ENCODE results near the gene MYO1E.

MYO1E gene

GRCh38 chr15:59232476-59232875 lies 140.2 kb downstream of the MYO1E start:
- no peak for TF ChIP-seq EZH2 (IDR thresholded peaks at IDR 0.05)
- no peak for TF ChIP-seq POLR2AphosphoS5 (IDR thresholded peaks at IDR 0.05; ENCODE audit: borderline replicate concordance, low read depth, low read length)
- Histone ChIP-seq H3K27ac (no peak overlapping the region), H3K9me3 (ENCODE audit: low read depth, low read length) (no peaks in the 10 kb centered on the region), H3K4me3 (no peak overlapping the region), H3K9ac (ENCODE audit: insufficient read length) (no peak overlapping the region), H3K36me3 (ENCODE audit: insufficient read depth, low read length) (no peaks in the 10 kb centered on the region)
- no peak for DNase-seq (ENCODE audit: low read depth, low spot score)

GRCh38 chr15:59230531-59231055 lies 142.1 kb downstream of the MYO1E start:
- no peaks in the 10 kb centered on the region for H3K36me3 ChIP-seq (ENCODE audit: insufficient read depth, low read length)

GRCh38 chr15:59229453-59229852 lies 143.2 kb downstream of the MYO1E start:
- TF ChIP-seq EZH2 (IDR thresholded peaks at IDR 0.05) (no peak), POLR2AphosphoS5 (IDR thresholded peaks at IDR 0.05; ENCODE audit: borderline replicate concordance, low read depth, low read length) (no peak), FOXP2 (optimal IDR thresholded peaks at IDR 0.05; ENCODE audit: control extremely low read depth, extremely low read length, insufficient read depth) (no peak)

More at GRCh38 chr15:59230531-59231055, 142.1 kb downstream of the MYO1E start:
- Histone ChIP-seq H3K9me3 (ENCODE audit: low read depth, low read length) (no peaks in the 10 kb centered on the region), H3K9ac (ENCODE audit: insufficient read length) (no peak overlapping the region), H3K4me3 (no peak overlapping the region), H3K27ac (no peak overlapping the region)
- TF ChIP-seq EZH2 (IDR thresholded peaks at IDR 0.05) (no peak), FOXP2 (optimal IDR thresholded peaks at IDR 0.05; ENCODE audit: control extremely low read depth, extremely low read length, insufficient read depth) (no peak), POLR2AphosphoS5 (IDR thresholded peaks at IDR 0.05; ENCODE audit: borderline replicate concordance, low read depth, low read length) (no peak)
- DNase-seq (ENCODE audit: low read depth, low spot score): no peak

GRCh38 chr15:59229015-59229414 lies 143.7 kb downstream of the MYO1E start:
- no peak overlapping the region for H3K9ac ChIP-seq (ENCODE audit: insufficient read length)
- no peaks in the 10 kb centered on the region for H3K36me3 ChIP-seq (ENCODE audit: insufficient read depth, low read length)
- TF ChIP-seq EZH2 (IDR thresholded peaks at IDR 0.05) (no peak), FOXP2 (optimal IDR thresholded peaks at IDR 0.05; ENCODE audit: control extremely low read depth, extremely low read length, insufficient read depth) (no peak), POLR2AphosphoS5 (IDR thresholded peaks at IDR 0.05; ENCODE audit: borderline replicate concordance, low read depth, low read length) (no peak)
- H3K4me3 ChIP-seq: no peak overlapping the region
- H3K9me3 ChIP-seq (ENCODE audit: low read depth, low read length): no peaks in the 10 kb centered on the region
- DNase-seq (ENCODE audit: low read depth, low spot score): no peak
- no peak overlapping the region for H3K27ac ChIP-seq

More at GRCh38 chr15:59229453-59229852, 143.2 kb downstream of the MYO1E start:
- H3K27ac ChIP-seq: no peak overlapping the region
- no peaks in the 10 kb centered on the region for H3K9me3 ChIP-seq (ENCODE audit: low read depth, low read length)
- no peak for DNase-seq (ENCODE audit: low read depth, low spot score)
- H3K36me3 ChIP-seq (ENCODE audit: insufficient read depth, low read length): no peaks in the 10 kb centered on the region
- no peak overlapping the region for H3K4me3 ChIP-seq
- H3K9ac ChIP-seq (ENCODE audit: insufficient read length): no peak overlapping the region

- no peaks in the 10 kb centered on the region for H3K36me3 ChIP-seq (ENCODE audit: insufficient read depth, low read length)
- no peak overlapping the region for H3K4me3 ChIP-seq
- DNase-seq (ENCODE audit: low read depth, low spot score): no peak
- H3K27ac ChIP-seq: no peak overlapping the region
- no peaks in the 10 kb centered on the region for H3K9me3 ChIP-seq (ENCODE audit: low read depth, low read length)
- H3K9ac ChIP-seq (ENCODE audit: insufficient read length): no peak overlapping the region
- TF ChIP-seq EZH2 (IDR thresholded peaks at IDR 0.05) (no peak), POLR2AphosphoS5 (IDR thresholded peaks at IDR 0.05; ENCODE audit: borderline replicate concordance, low read depth, low read length) (no peak), FOXP2 (optimal IDR thresholded peaks at IDR 0.05; ENCODE audit: control extremely low read depth, extremely low read length, insufficient read depth) (no peak)
Measured at GRCh38 chr15:59227021-59227420, 145.7 kb downstream of the MYO1E start.

- TF ChIP-seq FOXP2 (optimal IDR thresholded peaks at IDR 0.05; ENCODE audit: control extremely low read depth, extremely low read length, insufficient read depth) (no peak), EZH2 (IDR thresholded peaks at IDR 0.05) (no peak), POLR2AphosphoS5 (IDR thresholded peaks at IDR 0.05; ENCODE audit: borderline replicate concordance, low read depth, low read length) (no peak)
- no peak overlapping the region for H3K4me3 ChIP-seq
- no peak overlapping the region for H3K9ac ChIP-seq (ENCODE audit: insufficient read length)
- no peaks in the 10 kb centered on the region for H3K9me3 ChIP-seq (ENCODE audit: low read depth, low read length)
- H3K27ac ChIP-seq: no peak overlapping the region
- no peak for DNase-seq (ENCODE audit: low read depth, low spot score)
- H3K36me3 ChIP-seq (ENCODE audit: insufficient read depth, low read length): no peaks in the 10 kb centered on the region
Measured at GRCh38 chr15:59224474-59224873, 148.2 kb downstream of the MYO1E start.

- no peak for DNase-seq (ENCODE audit: low read depth, low spot score)
- TF ChIP-seq POLR2AphosphoS5 (IDR thresholded peaks at IDR 0.05; ENCODE audit: borderline replicate concordance, low read depth, low read length): no peak
- TF ChIP-seq FOXP2 (optimal IDR thresholded peaks at IDR 0.05; ENCODE audit: control extremely low read depth, extremely low read length, insufficient read depth): no peak
- TF ChIP-seq EZH2 (IDR thresholded peaks at IDR 0.05): no peak
- Histone ChIP-seq H3K9me3 (ENCODE audit: low read depth, low read length) (no peaks in the 10 kb centered on the region), H3K4me3 (no peak overlapping the region), H3K9ac (ENCODE audit: insufficient read length) (no peak overlapping the region), H3K27ac (no peak overlapping the region), H3K36me3 (ENCODE audit: insufficient read depth, low read length) (no peaks in the 10 kb centered on the region)
Measured at GRCh38 chr15:59223736-59224135, 148.9 kb downstream of the MYO1E start.

DNA sequence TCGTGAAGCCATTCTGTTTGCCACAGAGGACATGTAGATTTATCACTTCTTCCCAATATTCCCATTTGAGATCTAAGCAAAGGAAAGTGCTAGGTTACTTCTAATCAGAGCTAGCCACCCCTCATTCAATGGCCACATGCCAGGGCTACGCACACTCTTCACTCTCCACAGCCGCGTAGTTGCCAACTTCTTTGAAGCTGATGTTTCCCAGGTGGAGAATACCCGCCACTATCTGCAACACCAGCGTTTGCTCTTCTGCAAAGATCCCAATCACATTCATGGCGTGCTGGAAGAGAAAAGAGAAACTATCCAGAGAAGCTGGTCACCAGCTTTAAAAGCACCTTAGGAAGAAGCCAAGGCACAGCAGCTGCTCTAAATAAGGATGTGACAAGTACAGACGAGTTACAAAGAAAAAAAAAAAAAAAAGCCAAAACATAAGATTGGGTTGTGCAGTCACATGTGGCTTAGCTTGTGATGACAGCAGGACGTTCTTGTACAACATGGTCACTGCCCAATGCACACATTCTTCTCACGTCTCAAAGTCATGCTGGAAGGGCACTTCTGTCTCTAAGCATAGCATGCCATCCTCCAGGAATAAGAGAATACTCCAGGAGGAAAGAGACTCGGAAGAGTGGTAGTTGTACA lies 149.6 kb downstream of the MYO1E start:
- no peaks in the 10 kb centered on the region for H3K36me3 ChIP-seq (ENCODE audit: insufficient read depth, low read length)
- H3K27ac ChIP-seq: no peak overlapping the region
- TF ChIP-seq POLR2AphosphoS5 (IDR thresholded peaks at IDR 0.05; ENCODE audit: borderline replicate concordance, low read depth, low read length): no peak
- TF ChIP-seq EZH2 (IDR thresholded peaks at IDR 0.05): no peak
- no peak for TF ChIP-seq FOXP2 (optimal IDR thresholded peaks at IDR 0.05; ENCODE audit: control extremely low read depth, extremely low read length, insufficient read depth)
- no peak overlapping the region for H3K4me3 ChIP-seq
- H3K9ac ChIP-seq (ENCODE audit: insufficient read length): no peak overlapping the region
- H3K9me3 ChIP-seq (ENCODE audit: low read depth, low read length): no peaks in the 10 kb centered on the region
- no peak for DNase-seq (ENCODE audit: low read depth, low spot score)
